Measurements from ENCODE around the gene MBD1.
"Not testable (repeated sequence)": the region's sequence is repeated elsewhere in the genome, so short reads cannot be mapped to it uniquely, and the experiment has no call there.

MBD1 gene

DNA sequence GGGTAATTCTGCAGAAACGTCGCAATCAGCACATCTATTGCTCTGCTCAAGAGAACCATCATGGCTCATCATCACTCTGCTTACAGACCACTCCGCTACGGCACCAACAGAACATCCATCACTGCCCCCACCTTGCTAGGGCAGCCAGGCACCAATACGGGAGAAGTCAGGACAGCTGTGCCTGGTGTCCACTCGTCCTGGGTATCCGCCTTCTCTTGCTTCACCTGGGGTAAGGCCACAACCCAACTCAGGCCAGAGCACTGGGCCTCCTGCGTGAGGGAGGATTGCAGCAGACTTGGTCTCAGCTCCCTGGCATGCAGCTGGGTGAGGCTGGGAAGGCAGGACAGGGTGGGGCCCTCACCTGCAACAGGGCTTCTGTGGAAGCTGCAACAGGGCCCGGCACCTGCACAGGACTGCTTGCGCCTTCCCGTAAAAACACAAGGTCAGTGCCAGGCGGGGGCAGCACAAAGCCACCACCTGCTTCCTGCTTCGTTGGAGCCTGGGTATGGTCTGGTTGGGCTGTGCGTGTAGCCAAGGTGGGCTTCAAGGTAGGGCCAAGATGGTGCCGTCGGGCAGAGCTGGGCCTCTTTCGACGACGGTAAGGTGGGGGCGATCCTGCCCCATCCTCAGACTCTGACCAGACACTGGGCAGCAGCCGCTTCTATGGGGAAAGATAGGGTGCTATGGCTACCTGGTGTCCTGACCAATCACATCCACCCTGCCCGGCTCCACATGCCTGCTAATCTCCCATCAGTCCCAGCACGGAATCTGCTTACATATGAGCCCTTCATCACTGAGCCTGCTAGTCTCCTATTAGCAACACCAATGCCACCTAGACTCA, 7.9 kb downstream of the MBD1 start:
- DNase-seq (ENCODE audit: low read depth in 3 of 3), result no peak

DNA sequence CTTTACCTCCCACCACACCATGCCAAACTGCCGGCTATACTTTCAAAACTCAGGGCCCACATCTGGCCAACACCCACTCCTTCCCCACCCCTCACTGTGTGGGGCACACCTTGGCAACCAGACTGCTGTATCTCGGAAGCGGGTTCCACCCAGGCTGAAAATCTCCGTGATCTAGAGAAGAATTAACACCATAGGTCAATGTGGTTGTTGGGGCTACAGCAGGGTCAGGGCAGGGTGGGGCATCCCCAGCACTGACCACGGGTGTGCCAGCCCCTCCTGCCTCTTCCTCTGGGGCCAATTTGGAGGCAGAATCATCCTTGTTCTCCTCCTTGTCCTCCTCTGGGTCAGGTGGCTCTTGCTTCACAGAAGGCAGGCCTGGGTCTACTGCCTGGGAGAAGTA, 8.8 kb downstream of the MBD1 start:
- DNase-seq (ENCODE audit: low read depth in 3 of 3), result no peak

DNA sequence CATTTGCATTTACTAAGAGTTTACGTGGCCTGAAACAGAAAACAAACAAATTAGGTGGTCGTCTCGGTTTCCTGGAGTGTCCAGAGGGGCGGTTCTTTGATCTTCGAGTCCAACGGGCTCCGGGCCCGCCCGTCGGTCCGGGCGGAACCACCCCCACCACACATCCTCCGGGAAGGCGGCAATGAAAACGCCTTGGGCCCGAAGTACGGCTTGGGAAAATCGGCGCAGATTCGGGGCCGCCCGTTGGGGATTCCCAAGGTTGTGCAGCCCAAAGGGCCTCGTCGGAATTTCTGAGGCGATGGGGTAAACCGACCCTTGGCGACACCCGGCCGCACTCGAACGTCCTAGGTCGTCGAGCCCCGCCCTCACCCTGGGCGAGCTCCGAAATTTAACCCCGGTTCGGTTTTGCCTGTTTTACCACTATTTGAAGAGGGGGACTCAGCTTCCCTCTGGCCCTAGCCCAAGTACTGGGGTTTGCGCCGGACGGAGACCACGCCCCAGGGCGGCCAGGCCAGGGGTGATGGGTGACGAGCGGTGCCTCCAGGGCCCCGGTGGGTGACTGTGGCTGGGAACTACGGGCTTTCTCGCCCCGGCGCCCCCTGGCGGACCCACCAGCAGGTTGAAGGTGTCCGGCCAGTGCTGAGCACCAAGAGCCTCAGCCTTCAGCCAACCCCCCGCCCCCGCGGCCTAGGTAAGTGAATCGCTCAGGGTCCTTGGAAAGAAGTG, 13.1 kb downstream of the MBD1 start:
- DNase-seq (ENCODE audit: low read depth in 3 of 3), result peak; percentile 68 to 73 (median 70)

DNA sequence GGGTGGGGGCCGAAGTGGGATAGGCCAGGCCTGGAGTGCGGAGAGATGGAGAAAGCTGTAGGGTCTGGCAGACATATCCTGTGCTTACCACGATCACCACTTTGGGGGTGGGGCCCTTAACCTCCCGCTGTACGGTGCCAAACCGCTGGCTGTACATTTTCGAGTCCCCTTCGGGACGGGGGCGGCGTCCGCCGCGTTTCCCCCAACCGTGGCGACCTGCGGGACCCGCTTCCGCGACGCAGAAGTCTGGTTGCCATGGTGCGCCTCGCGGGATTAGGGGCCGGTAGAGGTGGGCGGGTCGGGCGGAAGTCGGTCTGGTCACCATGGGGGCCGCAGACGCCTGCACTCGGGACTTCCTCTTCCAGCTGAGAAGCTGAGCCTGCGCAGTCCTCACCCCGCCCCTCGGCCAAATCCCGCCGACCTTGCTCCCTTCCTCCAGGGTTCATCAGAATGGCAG, 15.0 kb downstream of the MBD1 start, which contains the start of gene CFAP53:
CFAP53 (minus strand) TSS at position 248 of the 457 bp plus-strand sequence; CDS start at position 157, 91 bp downstream.
- peak; percentile 68 to 83 (median 75) for DNase-seq (ENCODE audit: low read depth in 3 of 3)

DNA sequence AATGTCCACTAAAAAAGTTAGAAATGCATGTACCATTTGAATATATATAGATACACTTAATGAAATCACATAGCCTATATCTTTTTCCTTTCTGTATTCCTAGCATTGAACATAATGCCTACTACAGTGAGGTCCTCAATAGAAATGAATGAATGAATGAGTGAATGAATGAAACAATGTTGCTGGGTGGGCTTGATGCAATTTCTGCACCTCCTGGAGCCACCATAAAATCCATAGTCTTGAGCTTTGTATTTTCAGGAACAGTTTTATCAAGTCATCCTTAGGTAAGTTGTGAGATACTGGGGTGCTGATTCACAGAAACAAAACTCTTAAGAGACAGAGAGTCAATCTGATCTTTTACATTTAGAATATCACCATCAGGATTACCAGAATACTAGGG, 18.3 kb downstream of the MBD1 start:
- no peak for DNase-seq (ENCODE audit: low read depth in 3 of 3)

DNA sequence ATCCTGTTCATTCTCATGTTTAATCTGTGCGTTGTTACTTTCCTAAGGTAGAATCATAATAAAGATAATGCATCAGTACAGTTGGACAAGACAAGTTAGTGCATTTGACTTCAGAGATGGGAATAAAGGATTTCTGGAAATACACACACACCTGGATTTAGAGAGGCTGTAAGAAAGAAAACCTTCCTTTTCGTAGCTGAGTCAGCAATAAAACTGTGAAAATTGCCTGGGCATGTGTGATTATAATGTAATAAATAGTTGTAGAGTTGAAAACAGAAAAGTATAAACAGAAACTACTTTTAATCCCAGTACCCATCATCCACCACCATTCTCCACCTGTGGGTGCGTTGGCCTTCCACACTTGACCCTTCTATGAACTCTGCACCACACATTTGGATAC, 30.4 kb downstream of the MBD1 start:
- DNase-seq (ENCODE audit: low read depth in 3 of 3), result no peak

DNA sequence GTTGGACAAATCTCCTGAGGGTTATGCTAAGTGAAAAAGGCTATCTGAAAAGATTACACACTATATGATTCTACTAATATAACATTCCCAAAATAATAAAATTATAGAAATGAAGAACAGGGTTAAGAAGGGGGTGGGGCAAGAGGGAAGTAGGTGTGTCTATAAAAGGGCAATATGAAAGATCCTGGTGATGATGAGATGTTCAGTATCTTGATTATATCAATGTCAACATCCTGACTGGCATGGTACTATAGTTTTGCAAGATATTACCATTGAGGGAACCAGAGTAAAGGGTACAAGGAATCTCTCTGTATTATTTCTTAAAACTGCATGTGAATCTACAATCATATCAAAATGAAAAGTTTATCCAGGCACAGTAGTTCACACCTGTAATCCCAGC, 31.7 kb downstream of the MBD1 start:
- DNase-seq (ENCODE audit: low read depth in 3 of 3), result no peak

DNA sequence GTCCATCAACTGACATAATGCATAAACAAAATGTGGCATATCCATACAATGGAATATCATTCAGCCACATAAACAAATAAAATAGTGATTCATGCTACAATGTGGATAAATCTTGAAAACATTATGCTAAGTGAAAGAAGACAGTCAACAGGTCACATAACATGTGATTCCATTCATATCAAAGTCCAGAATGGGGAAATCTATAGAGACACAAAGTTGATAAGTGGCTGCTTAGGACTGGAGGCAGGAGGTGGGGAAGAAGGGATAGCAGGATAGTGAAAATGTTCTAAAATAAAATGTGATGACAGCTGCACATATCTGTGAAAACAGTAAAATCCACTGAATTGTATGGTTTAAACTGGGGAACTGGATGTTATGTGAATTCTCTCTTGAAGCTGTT, 33.8 kb downstream of the MBD1 start:
- no peak for DNase-seq (ENCODE audit: low read depth in 3 of 3)

DNA sequence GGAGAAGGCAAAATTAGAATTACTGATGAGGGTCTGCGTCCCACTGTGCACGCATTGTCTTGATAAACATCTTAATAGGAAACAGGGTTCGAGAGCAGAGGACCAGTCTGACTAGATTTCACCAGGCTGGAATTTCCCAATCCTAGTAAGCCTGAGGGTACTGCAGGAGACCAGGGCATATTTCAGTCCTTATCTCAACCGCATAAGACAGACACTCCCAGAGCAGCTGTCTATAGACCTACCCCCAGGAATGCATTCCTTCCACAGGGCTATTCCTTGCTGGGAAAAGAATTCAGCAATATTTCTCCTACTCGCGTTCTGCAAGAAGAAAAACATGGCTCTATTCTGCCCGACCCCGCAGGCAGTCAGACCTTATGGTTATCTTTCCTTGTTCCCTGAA, 39.6 kb downstream of the MBD1 start:
- not testable (repeated sequence) for DNase-seq (ENCODE audit: low read depth in 3 of 3)

DNA sequence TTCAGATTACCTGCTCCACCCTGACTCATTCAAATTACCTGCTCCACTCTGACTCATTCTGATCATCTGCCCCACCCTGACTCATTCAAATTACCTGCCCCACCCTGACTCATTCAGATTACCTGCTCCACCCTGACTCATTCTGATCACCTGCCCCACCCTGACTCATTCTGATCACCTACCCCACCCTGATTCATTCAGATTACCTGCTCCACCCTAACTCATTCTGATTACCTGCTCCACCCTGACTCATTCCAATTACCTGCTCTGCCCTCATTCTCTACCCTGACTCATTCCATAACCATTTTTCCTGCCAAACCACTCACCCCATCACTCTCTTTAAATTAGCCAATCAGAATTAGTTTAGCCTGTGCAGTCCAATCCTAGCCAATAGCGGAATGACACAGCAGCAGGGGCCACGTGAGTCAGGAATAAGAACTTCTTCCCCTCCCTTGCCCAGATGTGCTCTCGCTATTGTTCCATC, 41.2 kb downstream of the MBD1 start:
- peak in 1 of 3 donors; percentile 11 for DNase-seq (ENCODE audit: low read depth in 3 of 3)

DNA sequence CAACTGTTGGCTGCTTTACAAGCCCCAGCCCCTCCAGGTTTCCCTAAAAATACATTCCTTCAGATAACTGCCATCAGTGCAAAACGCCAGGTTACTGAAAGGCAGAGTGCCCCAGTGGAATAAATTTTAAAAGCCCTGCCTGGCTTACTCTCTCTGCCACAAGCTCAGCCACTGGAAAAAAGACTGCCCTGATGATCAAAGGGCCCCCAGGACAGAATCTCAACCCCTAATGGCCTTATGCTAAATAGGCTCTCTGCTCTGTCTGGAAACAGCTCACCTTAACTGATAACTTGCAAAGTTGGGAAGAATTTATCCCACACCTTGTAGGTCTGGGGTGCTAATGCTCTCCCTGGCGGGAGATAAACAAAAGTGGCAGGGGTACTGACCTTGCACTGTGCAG, 48.9 kb downstream of the MBD1 start:
- no peak for DNase-seq (ENCODE audit: low read depth in 3 of 3)

DNA sequence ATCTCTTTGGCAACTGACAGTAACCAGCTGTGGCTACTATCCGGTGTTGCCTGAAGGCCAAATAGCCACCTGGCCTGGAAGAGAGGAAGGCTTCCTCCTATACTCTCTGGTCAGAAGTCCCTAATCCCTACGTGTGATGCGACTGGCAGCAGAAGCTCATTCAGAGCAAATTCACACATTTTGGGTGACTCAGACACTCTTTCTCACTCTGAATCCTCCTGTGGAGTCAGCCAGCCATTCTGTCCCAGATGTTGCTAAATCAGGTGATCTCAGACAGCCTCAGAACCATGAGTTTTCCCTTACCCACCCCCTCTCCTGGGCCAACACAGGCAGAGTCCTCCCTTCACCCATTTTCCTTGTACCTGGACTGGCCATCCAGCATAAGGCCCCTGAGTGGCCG, 49.7 kb downstream of the MBD1 start:
- no peak for DNase-seq (ENCODE audit: low read depth in 3 of 3)

DNA sequence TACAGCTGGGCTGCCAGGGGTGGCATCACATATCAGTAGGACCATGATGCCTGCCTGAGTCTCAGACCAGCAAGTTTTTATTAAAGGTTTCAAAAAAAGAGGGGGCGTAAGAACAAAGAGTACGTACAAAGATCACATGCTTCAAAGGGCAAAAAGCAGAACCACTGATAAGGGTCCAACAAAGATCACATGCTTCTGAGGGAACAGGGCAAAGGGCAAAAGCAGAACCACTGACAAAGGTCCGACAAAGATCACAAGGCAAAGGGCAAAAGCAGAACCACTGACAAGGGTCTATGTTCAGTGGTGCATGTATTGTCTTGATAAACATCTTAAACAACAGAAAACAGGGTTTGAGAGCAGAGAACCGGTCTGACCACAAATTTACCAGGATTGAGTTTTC, 61.1 kb downstream of the MBD1 start:
- not testable (repeated sequence) for DNase-seq (ENCODE audit: low read depth in 3 of 3)
